Retinal pigment epithelial cell (primary cell): ENCODE measurements around the gene ZNF385B.
"Not testable (repeated sequence)": the region's sequence is repeated elsewhere in the genome, so short reads cannot be mapped to it uniquely, and the experiment has no call there.

Source experiments
- DNase-seq: peaks from one replicate; pipeline ENCODE4 v3.0.0-alpha.2; 2010; ENCODE audit warnings: low read depth
- H3K4me3 ChIP-seq: 2 replicates; pipeline ENCODE4 v1.5.1; 2011; ENCODE audit warnings: mild to moderate bottlenecking, low read length, control low read depth, moderate library complexity
- CTCF ChIP-seq: conservative IDR thresholded peaks from 2 replicates; pipeline ENCODE4 v1.5.1; 2011; ENCODE audit warnings: low read depth, low read length, control low read depth, inconsistent platforms

ZNF385B gene

GRCh38 chr2:179470089-179470488, 391.3 kb downstream of the ZNF385B start:
- no peak for DNase-seq
- H3K4me3 ChIP-seq: no peak overlapping the region
- TF ChIP-seq CTCF: no peak

GRCh38 chr2:179467960-179468359, 393.5 kb downstream of the ZNF385B start:
- H3K4me3 ChIP-seq: no peak overlapping the region
- TF ChIP-seq CTCF: no peak
- no peak for DNase-seq

- TF ChIP-seq CTCF: no peak
Measured at GRCh38 chr2:179467111-179467510, 394.3 kb downstream of the ZNF385B start.

DNA sequence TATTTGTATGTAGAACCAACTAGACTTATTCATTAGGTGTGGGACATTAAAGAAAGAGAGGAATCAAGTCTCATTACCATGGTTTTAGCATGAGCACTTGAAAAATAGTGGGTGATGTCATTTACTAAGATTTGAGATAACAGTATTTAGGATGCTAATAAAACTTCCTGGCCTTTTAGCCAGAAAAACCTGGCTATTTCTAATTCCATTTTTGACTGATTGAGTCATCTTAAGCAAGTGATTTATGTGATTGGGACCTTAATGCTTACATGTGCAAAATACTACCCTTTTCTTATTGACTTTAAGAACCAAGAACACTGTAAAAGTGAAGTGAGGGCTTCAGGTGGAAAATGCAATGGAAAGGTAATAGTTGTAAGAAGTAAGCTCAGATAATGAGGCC, 400.0 kb downstream of the ZNF385B start:
- no peak overlapping the region for H3K4me3 ChIP-seq
- no peak for TF ChIP-seq CTCF
- no peak for DNase-seq

More at GRCh38 chr2:179467111-179467510, 394.3 kb downstream of the ZNF385B start:
- no peak overlapping the region for H3K4me3 ChIP-seq
- DNase-seq: no peak

- no peak for TF ChIP-seq CTCF
- DNase-seq: peak; percentile 54
- no peak overlapping the region for H3K4me3 ChIP-seq
Measured at GRCh38 chr2:179460181-179460929, 401.1 kb downstream of the ZNF385B start.

DNA sequence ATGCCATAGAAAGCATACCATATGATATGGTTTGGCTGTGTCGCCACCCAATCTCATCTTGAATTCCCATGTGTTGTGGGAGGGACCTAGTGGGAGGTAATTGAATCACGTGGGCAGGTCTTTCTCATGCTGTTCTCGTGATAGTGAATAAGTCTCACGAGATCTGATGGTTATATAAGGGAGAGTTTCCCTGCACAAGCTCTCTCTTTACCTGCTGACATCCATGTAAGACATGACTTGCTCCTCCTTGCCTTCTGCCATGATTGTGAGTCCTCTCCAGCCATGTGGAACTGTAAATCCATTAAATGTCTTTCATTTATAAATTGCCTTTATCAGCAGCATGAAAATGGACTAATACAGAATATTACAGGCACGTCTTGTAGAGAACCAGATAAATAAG, 403.3 kb downstream of the ZNF385B start:
- H3K4me3 ChIP-seq, DNase-seq: not testable (repeated sequence)

- no peak overlapping the region for H3K4me3 ChIP-seq
- no peak for DNase-seq
- no peak for TF ChIP-seq CTCF
Measured at GRCh38 chr2:179455824-179456223, 405.6 kb downstream of the ZNF385B start.

DNA sequence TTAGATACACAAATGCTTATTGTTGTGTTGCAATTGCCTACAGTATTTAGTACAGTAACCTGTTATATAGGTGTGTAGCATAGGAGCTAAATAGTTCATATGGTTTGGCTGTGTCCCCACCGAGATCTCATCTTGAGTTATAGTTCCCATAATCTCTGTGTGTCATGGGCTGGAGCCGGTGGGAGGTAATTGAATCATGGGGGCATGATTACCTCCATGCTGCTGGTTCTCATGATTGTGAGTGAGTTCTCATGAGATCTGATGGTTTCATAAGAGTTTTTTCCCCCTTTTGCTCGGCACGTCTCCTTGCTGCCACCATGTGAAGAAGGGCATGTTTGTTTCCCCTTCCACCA, 406.3 kb downstream of the ZNF385B start:
- DNase-seq: no peak
- no peak for TF ChIP-seq CTCF
- no peak overlapping the region for H3K4me3 ChIP-seq
